ENCODE data around the gene CXCR6. TPM values are rescaled to one million over a fixed set of nuclear protein-coding genes. Genes with fewer than 3 reads are reported as not detected.

CXCR6 gene
- total and polyA plus RNA-seq, 5 donors, result 0.18 to 0.53 (median 0.40) TPM; not detected in 1

- no peak overlapping the region for H3K4me3 ChIP-seq (ENCODE audit: low read length)
- 58% methylated on average over 3 of the region's 3 CpGs for WGBS
- H3K9me3 ChIP-seq (ENCODE audit: control insufficient read depth, low read length), result no peaks in the 10 kb centered on the region
- no peak for ATAC-seq
- H3K27me3 ChIP-seq (ENCODE audit: control insufficient read depth, insufficient read depth), result no peaks in the 10 kb centered on the region
- no peaks in the 10 kb centered on the region for H3K4me1 ChIP-seq (ENCODE audit: control insufficient read depth, insufficient read depth, low read length)
- DNase-seq, result no peak
- H3K27ac ChIP-seq (ENCODE audit: low read length), result no peak overlapping the region
- intact Hi-C loops (cut with DNase I), result loop anchor here in 3 of 4 donors (10.0 kb wide), 3 partner anchors 149 to 409 kb away; no protein-coding TSS in a partner anchor
Observed at GRCh38 chr3:45923755-45924154, 19.5 kb upstream of the CXCR6 start.

GRCh38 chr3:45927881-45928280 is 15.4 kb upstream of the CXCR6 start:
- DNase-seq, result no peak
- no peak overlapping the region for H3K4me3 ChIP-seq (ENCODE audit: low read length)
- no peaks in the 10 kb centered on the region for H3K27me3 ChIP-seq (ENCODE audit: control insufficient read depth, insufficient read depth)
- no peak for ATAC-seq
- no peaks in the 10 kb centered on the region for H3K9me3 ChIP-seq (ENCODE audit: control insufficient read depth, low read length)
- WGBS, result 95% methylated on average over 2 of the region's 2 CpGs
- no peak overlapping the region for H3K27ac ChIP-seq (ENCODE audit: low read length)
- H3K4me1 ChIP-seq (ENCODE audit: control insufficient read depth, insufficient read depth, low read length), result no peaks in the 10 kb centered on the region
- intact Hi-C loops (cut with DNase I), result loop anchor here in 3 of 4 donors (10.0 kb wide), 3 partner anchors 153 to 413 kb away; no protein-coding TSS in a partner anchor

- no peaks in the 10 kb centered on the region for H3K9me3 ChIP-seq (ENCODE audit: control insufficient read depth, low read length)
- 70% methylated on average over 9 of the region's 9 CpGs for WGBS
- H3K4me1 ChIP-seq (ENCODE audit: control insufficient read depth, insufficient read depth, low read length), result no peaks in the 10 kb centered on the region
- DNase-seq (peak in 1 of 3 donors; percentile 65), ATAC-seq (peak in 1 of 2 donors; percentile 41)
- no peak overlapping the region for H3K27ac ChIP-seq (ENCODE audit: low read length)
- intact Hi-C loops (cut with DNase I), result loop anchor here in 3 of 4 donors (10.0 kb wide), 3 partner anchors 154 to 414 kb away; no protein-coding TSS in a partner anchor
- no peaks in the 10 kb centered on the region for H3K27me3 ChIP-seq (ENCODE audit: control insufficient read depth, insufficient read depth)
- no peak overlapping the region for H3K4me3 ChIP-seq (ENCODE audit: low read length)
Observed at GRCh38 chr3:45929042-45929679, 14.1 kb upstream of the CXCR6 start.

DNA sequence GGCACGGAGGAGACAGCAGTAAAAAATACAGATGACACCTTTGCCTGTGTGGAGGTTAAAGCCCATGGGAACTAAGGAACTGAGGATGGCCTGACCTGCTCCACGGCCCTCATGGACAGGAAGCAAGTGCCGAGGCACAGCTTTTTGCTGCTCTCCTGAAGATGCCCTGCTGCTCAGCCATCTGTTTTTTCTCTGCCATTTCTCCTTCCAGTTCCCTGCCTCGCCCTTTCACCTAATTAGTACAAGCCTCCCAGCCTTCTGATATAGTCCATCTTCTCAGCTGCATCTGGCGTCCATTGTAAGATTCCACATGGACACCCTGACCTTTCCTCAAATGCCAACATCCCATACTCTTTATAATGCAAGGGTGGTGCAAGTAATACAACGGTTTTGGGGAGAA is 11.8 kb upstream of the CXCR6 start:
- WGBS, result 79% methylated on average over 6 of the region's 6 CpGs
- H3K9me3 ChIP-seq (ENCODE audit: control insufficient read depth, low read length), result no peaks in the 10 kb centered on the region
- intact Hi-C loops (cut with DNase I), result loop anchor here in 1 of 4 donors (10.0 kb wide), 1 partner anchor 443 kb away; the partner anchor contains the start of gene CCR5
- DNase-seq (no peak), ATAC-seq (peak in 1 of 2 donors; percentile 32)
- H3K4me3 ChIP-seq (ENCODE audit: low read length), result no peak overlapping the region
- no peak overlapping the region for H3K27ac ChIP-seq (ENCODE audit: low read length)
- no peaks in the 10 kb centered on the region for H3K27me3 ChIP-seq (ENCODE audit: control insufficient read depth, insufficient read depth)
- H3K4me1 ChIP-seq (ENCODE audit: control insufficient read depth, insufficient read depth, low read length), result no peaks in the 10 kb centered on the region

DNA sequence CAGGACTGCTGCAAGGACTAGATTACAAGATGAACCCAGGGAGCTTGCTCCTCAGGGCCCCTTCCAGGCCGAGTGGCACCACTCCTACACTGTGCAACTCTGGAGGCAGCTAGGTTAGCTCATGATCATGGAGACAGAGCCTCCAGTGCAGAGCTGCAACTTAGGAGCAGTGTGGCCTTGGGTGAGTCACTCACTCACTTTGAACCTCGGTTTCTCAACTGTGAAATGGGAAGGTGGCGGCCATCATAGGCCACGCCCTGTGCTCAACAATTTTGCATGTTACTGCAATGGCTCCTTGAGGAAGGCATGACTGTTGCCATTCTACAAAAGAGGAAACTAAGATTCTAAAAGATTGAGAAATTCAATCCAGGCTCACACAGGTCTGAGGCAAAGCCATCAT is 11.2 kb upstream of the CXCR6 start:
- ATAC-seq (no peak), DNase-seq (no peak)
- WGBS, result 87% methylated on average over 4 of the region's 4 CpGs
- Histone ChIP-seq H3K4me1 (ENCODE audit: control insufficient read depth, insufficient read depth, low read length) (no peaks in the 10 kb centered on the region), H3K4me3 (ENCODE audit: low read length) (no peak overlapping the region), H3K27ac (ENCODE audit: low read length) (no peak overlapping the region), H3K9me3 (ENCODE audit: control insufficient read depth, low read length) (no peaks in the 10 kb centered on the region), H3K27me3 (ENCODE audit: control insufficient read depth, insufficient read depth) (no peaks in the 10 kb centered on the region)
- intact Hi-C loops (cut with DNase I), result loop anchor here in 1 of 4 donors (10.0 kb wide), 1 partner anchor 443 kb away; the partner anchor contains the start of gene CCR5

DNA sequence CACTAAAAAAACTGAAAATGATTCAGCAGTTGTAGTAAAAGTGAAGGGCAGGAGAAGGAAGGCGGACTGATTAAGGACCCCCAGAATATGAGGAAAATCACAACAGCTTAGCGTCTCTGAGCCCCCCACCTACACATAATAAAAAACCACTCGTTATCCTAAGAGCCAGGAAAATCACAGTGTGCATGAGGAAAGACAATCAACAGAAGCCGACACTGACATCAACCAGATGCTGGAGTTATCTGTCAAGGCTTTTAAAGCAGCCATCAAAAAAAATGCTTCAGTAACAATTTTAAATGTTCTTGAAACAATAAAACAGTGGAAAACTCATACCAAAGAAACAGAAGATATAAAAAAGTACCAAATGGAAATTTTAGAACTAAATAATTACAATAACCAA is 9.7 kb upstream of the CXCR6 start:
- intact Hi-C loops (cut with DNase I), result loop anchor here in 1 of 4 donors (10.0 kb wide), 1 partner anchor 441 kb away; the partner anchor contains the start of gene CCR5
- no peak for ATAC-seq
- Histone ChIP-seq H3K4me3 (ENCODE audit: low read length) (no peak overlapping the region), H3K9me3 (ENCODE audit: control insufficient read depth, low read length) (no peaks in the 10 kb centered on the region), H3K4me1 (ENCODE audit: control insufficient read depth, insufficient read depth, low read length) (no peaks in the 10 kb centered on the region), H3K27ac (ENCODE audit: low read length) (no peak overlapping the region), H3K27me3 (ENCODE audit: control insufficient read depth, insufficient read depth) (no peaks in the 10 kb centered on the region)
- 57% methylated on average over 4 of the region's 4 CpGs for WGBS
- no peak for DNase-seq

DNA sequence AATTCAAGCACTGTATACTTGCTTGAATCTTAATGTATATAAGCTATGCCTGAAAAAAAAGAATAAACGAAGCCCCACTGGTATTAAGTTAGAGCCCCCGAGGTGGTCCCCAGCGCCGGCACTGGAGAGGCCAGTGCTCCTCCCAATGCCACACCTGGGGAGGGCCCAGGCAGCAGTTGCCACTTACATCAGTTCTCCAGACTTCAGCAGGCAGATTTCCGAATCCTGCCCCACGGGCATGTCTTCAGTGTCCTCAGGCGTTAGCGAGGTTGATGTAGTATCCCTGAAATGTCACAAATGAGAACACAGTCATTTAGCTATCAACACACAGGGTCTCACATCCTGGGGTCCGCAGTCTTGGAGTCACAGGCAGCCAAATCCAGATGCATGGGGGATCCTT is 7.0 kb upstream of the CXCR6 start:
- intact Hi-C loops (cut with DNase I), result loop anchor here in 3 of 4 donors (5.0 to 10.0 kb wide), 2 partner anchors 141 to 439 kb away; partner anchors contain the start of gene CCR5 (in 1 of the 3)
- no peaks in the 10 kb centered on the region for H3K27me3 ChIP-seq (ENCODE audit: control insufficient read depth, insufficient read depth)
- ATAC-seq, result no peak
- no peak overlapping the region for H3K27ac ChIP-seq (ENCODE audit: low read length)
- no peak for DNase-seq
- WGBS, result 84% methylated on average over 9 of the region's 9 CpGs
- peaks cover 2% of the 10 kb centered on the region for H3K4me1 ChIP-seq (ENCODE audit: control insufficient read depth, insufficient read depth, low read length)
- no peaks in the 10 kb centered on the region for H3K9me3 ChIP-seq (ENCODE audit: control insufficient read depth, low read length)
- no peak overlapping the region for H3K4me3 ChIP-seq (ENCODE audit: low read length)

GRCh38 chr3:45937206-45938042 is 5.8 kb upstream of the CXCR6 start:
- Histone ChIP-seq H3K27ac (ENCODE audit: low read length) (no peak overlapping the region), H3K4me1 (ENCODE audit: control insufficient read depth, insufficient read depth, low read length) (peaks cover 4% of the 10 kb centered on the region), H3K4me3 (ENCODE audit: low read length) (no peak overlapping the region), H3K9me3 (ENCODE audit: control insufficient read depth, low read length) (no peaks in the 10 kb centered on the region), H3K27me3 (ENCODE audit: control insufficient read depth, insufficient read depth) (no peaks in the 10 kb centered on the region)
- no peak for ATAC-seq
- intact Hi-C loops (cut with DNase I), result loop anchor here (1.0 to 10.0 kb wide), 4 partner anchors 140 to 437 kb away; partner anchors contain the start of gene CCR5 (in 1 of the 4)
- 87% methylated on average over 8 of the region's 8 CpGs for WGBS
- DNase-seq, result no peak

GRCh38 chr3:45938043-45938435 is 5.2 kb upstream of the CXCR6 start:
- no peaks in the 10 kb centered on the region for H3K27me3 ChIP-seq (ENCODE audit: control insufficient read depth, insufficient read depth)
- H3K9me3 ChIP-seq (ENCODE audit: control insufficient read depth, low read length), result no peaks in the 10 kb centered on the region
- DNase-seq, result no peak
- no peak overlapping the region for H3K4me3 ChIP-seq (ENCODE audit: low read length)
- WGBS, result 86% methylated on average over 4 of the region's 4 CpGs
- ATAC-seq, result no peak
- H3K27ac ChIP-seq (ENCODE audit: low read length), result no peak overlapping the region
- intact Hi-C loops (cut with DNase I), result loop anchor here (1.0 to 10.0 kb wide), 4 partner anchors 139 to 437 kb away; partner anchors contain the start of gene CCR5 (in 1 of the 4)
- peaks cover 4% of the 10 kb centered on the region for H3K4me1 ChIP-seq (ENCODE audit: control insufficient read depth, insufficient read depth, low read length)

DNA sequence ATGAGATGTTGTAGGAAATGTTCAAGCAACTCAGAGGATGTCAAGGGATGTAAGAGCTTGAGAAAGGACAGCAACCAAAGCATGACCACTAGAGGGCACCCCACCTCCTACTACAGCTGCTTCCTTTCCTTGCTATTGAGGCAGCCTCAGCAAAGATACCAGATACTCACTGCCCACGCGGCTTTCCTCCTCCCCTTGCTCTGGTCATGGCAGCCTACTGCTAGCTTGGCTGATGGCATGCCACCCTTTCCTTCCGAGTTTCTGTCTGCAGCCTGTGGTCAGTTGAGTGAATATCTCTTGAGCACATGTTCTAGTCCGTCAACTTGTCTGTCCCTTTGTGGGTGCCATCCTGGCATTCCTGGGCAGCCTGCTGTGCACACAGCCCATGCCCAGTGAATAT is 4.4 kb upstream of the CXCR6 start:
- intact Hi-C loops (cut with DNase I), result loop anchor here (1.0 to 10.0 kb wide), 4 partner anchors 138 to 436 kb away; partner anchors contain the start of gene CCR5 (in 1 of the 4)
- ATAC-seq (peak; percentile 86 to 91), DNase-seq (peak; percentile 80 to 91 (median 84))
- peaks cover 4% of the 10 kb centered on the region for H3K4me1 ChIP-seq (ENCODE audit: control insufficient read depth, insufficient read depth, low read length)
- H3K27ac ChIP-seq (ENCODE audit: low read length), result no peak overlapping the region
- H3K4me3 ChIP-seq (ENCODE audit: low read length), result no peak overlapping the region
- no peaks in the 10 kb centered on the region for H3K9me3 ChIP-seq (ENCODE audit: control insufficient read depth, low read length)
- no peaks in the 10 kb centered on the region for H3K27me3 ChIP-seq (ENCODE audit: control insufficient read depth, insufficient read depth)
- WGBS, result 21% methylated on average over 4 of the region's 4 CpGs

Measured in right cardiac atrium (tissue), 5 donors.